ENCODE data around the gene TPRG1L.

TPRG1L gene

DNA sequence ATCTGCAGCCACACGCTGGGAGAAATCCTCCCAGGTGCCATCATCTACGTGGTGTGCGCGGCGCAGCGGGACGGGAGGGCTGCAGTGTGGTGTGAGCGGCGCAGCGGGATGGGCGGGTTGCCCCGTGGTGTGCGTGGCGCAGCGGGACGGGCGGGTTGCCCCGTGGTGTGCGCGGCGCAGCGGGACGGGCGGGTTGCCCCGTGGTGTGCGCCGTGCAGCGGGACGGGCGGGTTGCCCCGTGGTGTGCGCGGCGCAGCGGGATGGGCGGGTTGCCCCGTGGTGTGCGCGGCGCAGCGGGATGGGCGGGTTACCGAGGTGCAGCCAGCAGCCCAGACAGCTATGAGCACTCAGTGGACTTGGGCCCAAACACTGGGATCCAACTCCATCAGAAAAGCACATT, 20.4 kb downstream of the TPRG1L start:
- Histone ChIP-seq H3K27me3 (ENCODE audit: low read length) (no peaks in the 10 kb centered on the region), H4K20me1 (ENCODE audit: low read depth, low read length) (no peaks in the 10 kb centered on the region), H3F3A (ENCODE audit: insufficient read depth) (peaks cover 4% of the 10 kb centered on the region; the same call in 1 of the 2 replicates), H3K27ac (ENCODE audit: low read depth, low read length) (no peak overlapping the region), H2AFZ (ENCODE audit: low read depth, low read length, severe bottlenecking) (no peak overlapping the region), H3K9me3 (ENCODE audit: insufficient read depth, low read length) (no peaks in the 10 kb centered on the region), H3K9ac (ENCODE audit: low read length) (no peak overlapping the region), H3K4me2 (ENCODE audit: low read depth, low read length, poor library complexity, severe bottlenecking) (no peak overlapping the region), H3K4me3 (ENCODE audit: insufficient read depth, low read length, poor library complexity, severe bottlenecking) (no peak overlapping the region), H3K79me2 (ENCODE audit: insufficient read depth, low read length) (no peaks in the 10 kb centered on the region), H3K9me2 (replicated peaks; ENCODE audit: insufficient read depth, low read length) (no peaks in the 10 kb centered on the region), H3K36me3 (ENCODE audit: low read length) (no peaks in the 10 kb centered on the region)
- no peak for TF ChIP-seq EZH2phosphoT487 (conservative IDR thresholded peaks at IDR 0.05; ENCODE audit: low read length)
- TF ChIP-seq, protein P1, sequence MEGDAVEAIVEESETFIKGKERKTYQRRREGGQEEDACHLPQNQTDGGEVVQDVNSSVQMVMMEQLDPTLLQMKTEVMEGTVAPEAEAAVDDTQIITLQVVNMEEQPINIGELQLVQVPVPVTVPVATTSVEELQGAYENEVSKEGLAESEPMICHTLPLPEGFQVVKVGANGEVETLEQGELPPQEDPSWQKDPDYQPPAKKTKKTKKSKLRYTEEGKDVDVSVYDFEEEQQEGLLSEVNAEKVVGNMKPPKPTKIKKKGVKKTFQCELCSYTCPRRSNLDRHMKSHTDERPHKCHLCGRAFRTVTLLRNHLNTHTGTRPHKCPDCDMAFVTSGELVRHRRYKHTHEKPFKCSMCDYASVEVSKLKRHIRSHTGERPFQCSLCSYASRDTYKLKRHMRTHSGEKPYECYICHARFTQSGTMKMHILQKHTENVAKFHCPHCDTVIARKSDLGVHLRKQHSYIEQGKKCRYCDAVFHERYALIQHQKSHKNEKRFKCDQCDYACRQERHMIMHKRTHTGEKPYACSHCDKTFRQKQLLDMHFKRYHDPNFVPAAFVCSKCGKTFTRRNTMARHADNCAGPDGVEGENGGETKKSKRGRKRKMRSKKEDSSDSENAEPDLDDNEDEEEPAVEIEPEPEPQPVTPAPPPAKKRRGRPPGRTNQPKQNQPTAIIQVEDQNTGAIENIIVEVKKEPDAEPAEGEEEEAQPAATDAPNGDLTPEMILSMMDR (IDR thresholded peaks at IDR 0.05; ENCODE audit: insufficient read depth, low read length, poor library complexity, severe bottlenecking): no peak

DNA sequence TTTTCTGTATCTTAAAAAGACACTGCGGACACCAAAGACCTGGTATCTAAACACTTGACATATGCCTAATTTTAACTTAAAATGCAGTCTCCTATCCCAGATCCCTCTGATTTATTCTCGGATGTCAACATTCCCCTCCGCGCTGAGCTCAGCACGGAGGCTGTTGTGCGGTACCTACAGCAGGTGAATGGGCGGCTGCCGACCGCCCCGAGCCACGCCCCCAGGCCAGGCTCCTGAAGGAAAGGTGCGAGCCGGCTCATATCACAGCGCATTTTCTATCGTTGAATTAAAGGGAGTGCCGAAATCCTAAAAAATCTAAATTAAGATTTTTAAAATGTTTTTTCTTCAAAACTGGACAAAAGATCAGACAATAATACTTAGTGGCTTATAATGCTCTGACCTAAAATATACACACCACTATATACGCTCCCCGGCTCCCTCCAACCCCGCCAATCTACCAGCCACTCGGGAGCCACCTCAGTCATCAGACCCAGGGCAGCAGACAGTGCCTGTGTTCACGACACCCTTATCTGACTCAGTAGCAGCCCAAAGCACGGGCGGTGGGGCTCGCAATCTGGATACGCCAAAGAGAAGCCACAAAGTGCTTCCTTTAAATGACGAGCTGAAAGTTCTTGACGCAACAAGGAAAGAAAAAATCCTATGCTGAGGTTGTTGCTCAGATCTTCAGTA, 21.0 kb downstream of the TPRG1L start:
- no peaks in the 10 kb centered on the region for H3K36me3 ChIP-seq (ENCODE audit: low read length)
- H2AFZ ChIP-seq (ENCODE audit: low read depth, low read length, severe bottlenecking): no peak overlapping the region
- H3K9ac ChIP-seq (ENCODE audit: low read length): no peak overlapping the region
- H3K27ac ChIP-seq (ENCODE audit: low read depth, low read length): no peak overlapping the region
- H3K4me3 ChIP-seq (ENCODE audit: insufficient read depth, low read length, poor library complexity, severe bottlenecking): no peak overlapping the region
- no peaks in the 10 kb centered on the region for H3K79me2 ChIP-seq (ENCODE audit: insufficient read depth, low read length)
- no peak for TF ChIP-seq EZH2phosphoT487 (conservative IDR thresholded peaks at IDR 0.05; ENCODE audit: low read length)
- TF ChIP-seq, protein P1 (IDR thresholded peaks at IDR 0.05; ENCODE audit: insufficient read depth, low read length, poor library complexity, severe bottlenecking): no peak
- H3K4me2 ChIP-seq (ENCODE audit: low read depth, low read length, poor library complexity, severe bottlenecking): no peak overlapping the region
- H3F3A ChIP-seq (ENCODE audit: insufficient read depth): peaks cover 4% of the 10 kb centered on the region; the same call in 1 of the 2 replicates
- H4K20me1 ChIP-seq (ENCODE audit: low read depth, low read length): no peaks in the 10 kb centered on the region
- no peaks in the 10 kb centered on the region for H3K9me2 ChIP-seq (replicated peaks; ENCODE audit: insufficient read depth, low read length)
- H3K9me3 ChIP-seq (ENCODE audit: insufficient read depth, low read length): no peaks in the 10 kb centered on the region
- no peaks in the 10 kb centered on the region for H3K27me3 ChIP-seq (ENCODE audit: low read length)

DNA sequence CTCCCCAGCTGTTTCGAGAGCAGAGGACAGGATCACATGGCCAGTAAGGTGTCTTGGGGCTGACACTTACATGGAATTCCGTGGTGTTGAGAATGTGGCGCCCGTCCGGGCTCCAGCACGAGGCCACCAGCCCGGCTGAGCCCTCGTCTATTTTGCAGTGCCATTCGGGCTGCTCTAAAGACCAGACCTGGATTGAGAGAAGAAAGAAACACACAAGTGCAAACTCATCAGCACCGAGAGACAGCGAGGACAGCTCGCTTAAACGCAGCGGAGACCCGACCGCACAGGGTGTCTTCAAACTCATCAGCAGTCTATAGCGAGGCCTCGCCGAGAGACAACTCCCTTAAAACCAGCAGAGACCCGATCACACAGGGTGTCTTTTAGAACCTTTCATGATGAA, 21.8 kb downstream of the TPRG1L start:
- no peak overlapping the region for H3K9ac ChIP-seq (ENCODE audit: low read length)
- H3K9me2 ChIP-seq (replicated peaks; ENCODE audit: insufficient read depth, low read length): no peaks in the 10 kb centered on the region
- no peak for TF ChIP-seq EZH2phosphoT487 (conservative IDR thresholded peaks at IDR 0.05; ENCODE audit: low read length)
- TF ChIP-seq, protein P1 (IDR thresholded peaks at IDR 0.05; ENCODE audit: insufficient read depth, low read length, poor library complexity, severe bottlenecking): no peak
- H3K27me3 ChIP-seq (ENCODE audit: low read length): no peaks in the 10 kb centered on the region
- no peaks in the 10 kb centered on the region for H4K20me1 ChIP-seq (ENCODE audit: low read depth, low read length)
- no peak overlapping the region for H3K27ac ChIP-seq (ENCODE audit: low read depth, low read length)
- H3K79me2 ChIP-seq (ENCODE audit: insufficient read depth, low read length): no peaks in the 10 kb centered on the region
- no peak overlapping the region for H3K4me2 ChIP-seq (ENCODE audit: low read depth, low read length, poor library complexity, severe bottlenecking)
- no peaks in the 10 kb centered on the region for H3K36me3 ChIP-seq (ENCODE audit: low read length)
- no peak overlapping the region for H2AFZ ChIP-seq (ENCODE audit: low read depth, low read length, severe bottlenecking)
- H3K9me3 ChIP-seq (ENCODE audit: insufficient read depth, low read length): no peaks in the 10 kb centered on the region
- peaks cover 4% of the 10 kb centered on the region; the same call in 1 of the 2 replicates for H3F3A ChIP-seq (ENCODE audit: insufficient read depth)
- no peak overlapping the region for H3K4me3 ChIP-seq (ENCODE audit: insufficient read depth, low read length, poor library complexity, severe bottlenecking)

All from SU-DHL-6 (cell line).